Mesenchymal stem cell (in vitro differentiated cells and primary cell): ENCODE results near the gene EML4.
A peak's percentile ranks its signal among the peaks of the same experiment; 100 is the strongest.

Source experiments
- DNase-seq: peaks from one replicate; pipeline ENCODE4 v3.0.0-alpha.2; 2013
- H2AFZ ChIP-seq: one replicate; pipeline ENCODE4 v1.6.1; 2013; ENCODE audit warnings: low read depth, mild to moderate bottlenecking, control low read depth, inconsistent platforms, low read length, moderate library complexity
- H2AK5ac ChIP-seq: 2 replicates; pipeline ENCODE4 v1.6.1; 2013; ENCODE audit warnings: low read length, moderate library complexity, mild to moderate bottlenecking, inconsistent platforms; ENCODE audit not compliant: severe bottlenecking
- H2BK120ac ChIP-seq: one replicate; pipeline ENCODE4 v1.6.1; 2013; ENCODE audit warnings: low read depth, mild to moderate bottlenecking, inconsistent platforms, low read length, moderate library complexity
- H2BK12ac ChIP-seq, 2 experiments: one replicate each; pipeline ENCODE4 v1.6.1; 2013; ENCODE audit warnings: inconsistent platforms in 2 of 2, low read length in 2 of 2, mild to moderate bottlenecking in 2 of 2, moderate library complexity in 2 of 2, control low read depth in 1 of 2
- H2BK15ac ChIP-seq: one replicate; pipeline ENCODE4 v1.6.1; 2013; ENCODE audit warnings: mild to moderate bottlenecking, low read depth, inconsistent platforms; ENCODE audit not compliant: poor library complexity, severe bottlenecking
- H2BK5ac ChIP-seq: 2 replicates; pipeline ENCODE4 v1.6.1; 2013; ENCODE audit warnings: low read depth, mild to moderate bottlenecking, low read length, control low read depth, inconsistent platforms; ENCODE audit not compliant: poor library complexity, severe bottlenecking
- H3K14ac ChIP-seq, 2 experiments: one replicate each; pipeline ENCODE4 v1.6.1; 2013; ENCODE audit warnings: inconsistent platforms in 2 of 2, low read length in 2 of 2, control low read depth in 1 of 2, mild to moderate bottlenecking in 1 of 2, moderate library complexity in 1 of 2
- H3K18ac ChIP-seq, 2 experiments: one replicate each; pipeline ENCODE4 v1.6.1; 2013; ENCODE audit warnings: inconsistent platforms in 2 of 2, low read length in 2 of 2, control low read depth in 1 of 2, low read depth in 1 of 2, mild to moderate bottlenecking in 1 of 2
- H3K23ac ChIP-seq, 2 experiments: one replicate each; pipeline ENCODE4 v1.6.1; 2013; ENCODE audit warnings: inconsistent platforms in 2 of 2, low read length in 2 of 2, mild to moderate bottlenecking in 2 of 2, moderate library complexity in 2 of 2, control low read depth in 1 of 2
- H3K27ac ChIP-seq: 2 replicates; pipeline ENCODE4 v1.5.1; 2013; ENCODE audit warnings: mild to moderate bottlenecking, moderate library complexity, low read length, control low read depth, inconsistent platforms; ENCODE audit not compliant: poor library complexity, severe bottlenecking
- H3K27me3 ChIP-seq, 2 experiments: 2 replicates each; pipeline versions ENCODE4 v1.6.1 to v1.7.0; 2013; ENCODE audit warnings: low read length in 2 of 2, mild to moderate bottlenecking in 2 of 2, moderate library complexity in 2 of 2, control low read depth in 1 of 2, inconsistent platforms in 1 of 2; ENCODE audit not compliant: control insufficient read depth in 1 of 2, insufficient read depth in 1 of 2
- H3K36me3 ChIP-seq, 2 experiments: 2 replicates each; pipeline versions ENCODE4 v1.6.1 to v1.7.0; 2013; ENCODE audit warnings: low read length in 2 of 2, control low read depth in 1 of 2, inconsistent platforms in 1 of 2, low read depth in 1 of 2, mild to moderate bottlenecking in 1 of 2; ENCODE audit not compliant: insufficient read depth in 2 of 2, control insufficient read depth in 1 of 2
- H3K4ac ChIP-seq, 2 experiments: one replicate each; pipeline ENCODE4 v1.6.1; 2013; ENCODE audit warnings: inconsistent platforms in 2 of 2, low read length in 2 of 2, mild to moderate bottlenecking in 2 of 2, moderate library complexity in 2 of 2, control low read depth in 1 of 2, low read depth in 1 of 2
- H3K4me1 ChIP-seq: 2 replicates; pipeline ENCODE4 v1.6.1; 2013; ENCODE audit warnings: low read depth, low read length, control low read depth; ENCODE audit not compliant: control insufficient read depth, insufficient read depth
- H3K4me2 ChIP-seq: 2 replicates; pipeline ENCODE4 v1.6.1; 2013; ENCODE audit warnings: low read length, mild to moderate bottlenecking, inconsistent platforms; ENCODE audit not compliant: poor library complexity, severe bottlenecking
- H3K4me3 ChIP-seq, 2 experiments: 2 replicates each; pipeline versions ENCODE4 v1.5.1 to v1.7.0; 2013; ENCODE audit warnings: low read length in 2 of 2, mild to moderate bottlenecking in 2 of 2, control low read depth in 1 of 2, low read depth in 1 of 2; ENCODE audit not compliant: insufficient read depth in 1 of 2
- H3K79me1 ChIP-seq: replicated peaks from 2 replicates; pipeline ENCODE4 v1.6.1; 2013; ENCODE audit warnings: mild to moderate bottlenecking, control low read depth, low read length, inconsistent platforms; ENCODE audit not compliant: poor library complexity, severe bottlenecking
- H3K9ac ChIP-seq: 2 replicates; pipeline ENCODE4 v1.7.0; 2013; ENCODE audit warnings: mild to moderate bottlenecking, low read length, moderate library complexity
- H3K9me3 ChIP-seq: 2 replicates; pipeline ENCODE4 v1.7.0; 2013; ENCODE audit warnings: mild to moderate bottlenecking, low read length; ENCODE audit not compliant: control insufficient read depth
- H4K8ac ChIP-seq: one replicate; pipeline ENCODE4 v1.6.1; 2013; ENCODE audit warnings: inconsistent platforms, mild to moderate bottlenecking, low read length, moderate library complexity
- H4K91ac ChIP-seq: one replicate; pipeline ENCODE4 v1.6.1; 2013; ENCODE audit warnings: mild to moderate bottlenecking, low read length, inconsistent platforms
- WGBS: methylation state at CpG from one replicate; pipeline ENCODE4 v1.1.7; 2013; ENCODE audit warnings: mixed read lengths; 5-methylcytosine and 5-hydroxymethylcytosine counted together

The EML4 gene

DNA sequence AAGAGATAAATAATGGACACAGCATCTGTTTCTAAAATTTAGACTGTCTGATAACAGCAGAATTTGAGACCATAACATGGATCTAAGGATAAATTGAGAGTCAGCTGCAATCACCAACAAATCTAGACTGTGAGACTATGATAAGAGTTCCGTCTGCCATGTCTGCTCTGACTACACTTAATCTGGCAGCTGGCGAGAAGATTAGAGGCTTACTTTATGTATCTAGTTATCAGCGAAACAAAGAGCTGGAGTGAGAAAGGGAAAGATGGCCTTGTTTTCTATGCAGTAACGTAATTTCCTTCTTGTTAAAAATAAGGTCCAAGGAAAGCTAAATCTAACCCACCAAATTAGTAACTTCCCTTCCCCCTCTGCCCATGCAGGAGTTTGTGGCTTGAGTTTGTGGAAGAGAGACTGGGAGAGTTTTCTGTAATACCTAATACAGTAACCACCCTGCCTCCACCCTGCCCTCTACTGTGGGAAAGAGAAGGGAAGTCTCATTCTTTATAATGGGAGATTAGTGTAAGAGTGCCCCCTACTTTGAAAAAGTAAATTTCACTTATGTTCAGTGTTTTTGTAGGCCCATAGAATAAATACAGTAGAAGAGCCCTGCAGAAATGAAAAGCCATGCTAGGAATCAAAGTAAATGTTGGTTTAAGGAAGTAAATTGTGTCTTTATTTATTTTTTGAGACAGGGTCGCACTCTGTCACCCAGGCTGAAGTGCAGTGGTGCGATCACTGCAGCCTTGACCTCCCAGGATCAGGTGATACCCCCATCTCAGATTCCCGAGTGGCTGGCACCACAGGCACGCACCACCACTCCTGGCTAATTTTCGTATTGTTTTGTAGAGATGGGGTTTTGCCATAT, 27.5 kb downstream of the EML4 start:
- peak overlapping the region; percentile 9 for H2BK5ac ChIP-seq
- H3K18ac ChIP-seq, result peak overlapping the region in 1 of 2 experiments; percentile 11
- H3K14ac ChIP-seq, result peak overlapping the region in 1 of 2 experiments; percentile 65
- H3K4me1 ChIP-seq, result peaks cover 8% of the 10 kb centered on the region
- WGBS, result 90% methylated on average over 5 of the region's 9 CpGs
- H4K91ac ChIP-seq, result no peak overlapping the region
- H2AK5ac ChIP-seq, result peak overlapping the region; percentile 21
- peak overlapping the region in 1 of 2 experiments; percentile 41 for H3K4ac ChIP-seq
- peaks cover 9% of the 10 kb centered on the region for H3K79me1 ChIP-seq
- H3K9ac ChIP-seq, result no peak overlapping the region
- H3K36me3 ChIP-seq, result no peaks in the 10 kb centered on the region
- no peak overlapping the region for H3K4me2 ChIP-seq
- H3K27me3 ChIP-seq, result no peaks in the 10 kb centered on the region
- H3K4me3 ChIP-seq, result no peak overlapping the region
- no peak overlapping the region for H2BK120ac ChIP-seq
- peak overlapping the region in 1 of 2 experiments; percentile 77 for H2BK12ac ChIP-seq
- peak; percentile 66 for DNase-seq
- H2AFZ ChIP-seq, result no peak overlapping the region
- peak overlapping the region in 1 of 2 experiments; percentile 40 for H3K23ac ChIP-seq
- no peaks in the 10 kb centered on the region for H3K9me3 ChIP-seq
- peak overlapping the region; percentile 52 for H3K27ac ChIP-seq
- no peak overlapping the region for H2BK15ac ChIP-seq
- H4K8ac ChIP-seq, result no peak overlapping the region

DNA sequence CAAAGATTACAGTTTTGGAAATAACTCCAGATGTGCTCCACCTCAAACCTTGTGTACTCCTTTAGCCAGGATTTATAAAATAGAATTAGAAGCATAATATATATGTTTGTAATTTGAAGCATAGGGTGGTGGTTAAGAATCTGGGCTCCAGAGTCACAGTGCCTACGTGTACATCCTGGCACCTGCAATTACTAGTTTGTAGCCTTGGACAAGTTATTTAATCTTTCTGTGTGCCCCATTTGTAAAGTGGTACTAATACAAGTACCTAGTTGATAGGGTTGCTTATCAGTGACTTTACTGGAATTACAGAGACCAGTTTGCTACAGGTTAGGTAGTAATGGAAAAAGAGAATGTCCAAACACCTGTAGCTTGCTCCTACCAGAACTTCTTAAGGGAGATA, 28.6 kb downstream of the EML4 start:
- Histone ChIP-seq H3K79me1 (peaks cover 13% of the 10 kb centered on the region), H3K27me3 (no peaks in the 10 kb centered on the region), H3K4me3 (no peak overlapping the region), H3K27ac (no peak overlapping the region), H3K18ac (no peak overlapping the region), H2BK15ac (no peak overlapping the region), H2AFZ (no peak overlapping the region), H2AK5ac (no peak overlapping the region), H3K4ac (no peak overlapping the region), H3K9ac (no peak overlapping the region), H4K8ac (no peak overlapping the region), H3K36me3 (no peaks in the 10 kb centered on the region), H2BK120ac (no peak overlapping the region), H3K4me1 (peaks cover 6% of the 10 kb centered on the region), H3K23ac (no peak overlapping the region), H2BK5ac (no peak overlapping the region), H3K4me2 (no peak overlapping the region), H2BK12ac (no peak overlapping the region), H4K91ac (no peak overlapping the region), H3K14ac (no peak overlapping the region), H3K9me3 (no peaks in the 10 kb centered on the region)
- no peak for DNase-seq
- WGBS, result 100% methylated on average over 1 of the region's 1 CpG

DNA sequence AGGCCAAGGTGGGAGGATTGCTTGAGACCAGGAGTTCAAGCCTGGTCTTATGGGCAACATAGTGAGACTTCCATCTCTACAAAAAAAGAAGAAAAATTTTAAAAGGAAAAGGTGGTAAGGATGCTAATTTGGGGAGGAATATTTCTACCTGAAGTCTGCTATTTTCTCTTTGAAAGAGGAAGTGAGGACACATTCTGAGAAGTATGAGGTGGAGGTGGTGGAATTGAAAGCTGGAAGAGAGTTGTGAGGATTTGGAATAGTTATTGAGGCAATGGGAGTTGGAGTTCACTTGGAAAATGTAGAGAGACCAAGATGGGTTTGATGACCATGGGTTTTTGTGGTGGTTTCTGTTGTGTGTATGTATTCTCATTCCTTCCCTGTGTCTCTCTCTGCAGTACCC, 29.3 kb downstream of the EML4 start:
- Histone ChIP-seq H3K36me3 (no peaks in the 10 kb centered on the region), H3K14ac (no peak overlapping the region), H2BK120ac (no peak overlapping the region), H2BK15ac (no peak overlapping the region), H3K27me3 (no peaks in the 10 kb centered on the region), H4K91ac (no peak overlapping the region), H3K23ac (no peak overlapping the region), H3K79me1 (peaks cover 13% of the 10 kb centered on the region), H3K18ac (no peak overlapping the region), H4K8ac (no peak overlapping the region), H3K4ac (no peak overlapping the region), H3K9ac (no peak overlapping the region), H2BK5ac (no peak overlapping the region), H3K9me3 (no peaks in the 10 kb centered on the region), H2AFZ (no peak overlapping the region), H3K4me3 (no peak overlapping the region), H2BK12ac (no peak overlapping the region), H3K4me1 (peaks cover 6% of the 10 kb centered on the region), H3K27ac (no peak overlapping the region), H2AK5ac (no peak overlapping the region), H3K4me2 (no peak overlapping the region)
- no peak for DNase-seq

DNA sequence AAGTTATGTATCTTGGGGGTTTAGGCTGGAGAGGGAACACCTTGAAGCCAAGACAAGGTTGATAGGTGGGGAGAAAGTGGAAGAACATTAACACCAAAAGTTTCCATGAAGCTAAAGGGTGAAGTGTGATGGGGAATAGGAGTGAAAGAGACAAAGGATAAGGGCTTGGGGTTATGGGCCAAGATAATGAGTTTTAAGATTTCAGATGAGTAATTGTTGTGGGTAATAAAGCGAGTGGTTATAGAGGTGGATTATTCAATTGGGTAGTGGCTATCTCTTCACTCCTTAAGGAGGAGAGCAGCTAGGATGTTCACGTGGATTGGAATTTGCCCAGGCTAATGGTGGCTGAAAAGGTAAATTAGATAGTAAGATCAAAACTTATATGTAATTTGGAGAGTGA, 29.8 kb downstream of the EML4 start:
- Histone ChIP-seq H3K79me1 (peaks cover 15% of the 10 kb centered on the region), H3K9me3 (no peaks in the 10 kb centered on the region), H3K4me1 (peaks cover 3% of the 10 kb centered on the region), H2BK12ac (no peak overlapping the region), H4K8ac (no peak overlapping the region), H2AFZ (no peak overlapping the region), H3K4me2 (no peak overlapping the region), H3K23ac (no peak overlapping the region), H3K27ac (no peak overlapping the region), H3K36me3 (no peaks in the 10 kb centered on the region), H4K91ac (peak overlapping the region; percentile 27), H2BK15ac (no peak overlapping the region), H2BK5ac (no peak overlapping the region), H3K27me3 (no peaks in the 10 kb centered on the region), H3K14ac (no peak overlapping the region), H3K9ac (no peak overlapping the region), H3K18ac (peak overlapping the region in 1 of 2 experiments; percentile 11), H3K4me3 (no peak overlapping the region), H2AK5ac (peak overlapping the region; percentile 89), H3K4ac (no peak overlapping the region), H2BK120ac (no peak overlapping the region)
- DNase-seq, result no peak
- 94% methylated on average over 2 of the region's 2 CpGs for WGBS
